ENCODE data around the gene LSAMP. TPM values are rescaled to one million over a fixed set of nuclear protein-coding genes. Genes with fewer than 3 reads are reported as not detected.

LSAMP gene
- polyA plus RNA-seq, 2 of the 4 experiments (the other 2 are of a cell fraction): 0.12 to 0.53 TPM

DNA sequence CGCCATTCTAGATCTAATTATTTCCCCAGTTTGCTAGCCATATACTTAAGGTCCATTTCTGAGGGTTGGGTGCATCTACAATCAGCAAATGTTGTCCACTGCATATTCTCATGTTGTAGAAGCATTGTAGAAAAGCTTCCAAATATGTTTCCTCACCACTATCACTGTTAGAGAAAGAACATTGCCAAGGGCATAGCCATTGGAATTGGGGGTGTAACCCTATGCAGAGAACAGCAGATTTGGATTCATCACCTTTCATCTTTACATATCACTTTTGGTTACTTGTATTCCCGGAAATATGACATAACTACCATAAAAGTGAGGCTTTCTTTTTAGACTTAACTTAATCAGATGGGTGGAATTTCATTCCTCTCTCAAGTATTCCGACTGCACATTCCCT lies 203.6 kb downstream of the LSAMP start:
- CTCF ChIA-PET: interaction anchor here (0.7 kb wide), 1 partner anchor 19 kb away, joined by 3 read pairs; no protein-coding TSS in a partner anchor
- Histone ChIP-seq H3K4me2 (no peak overlapping the region), H3K27ac (no peak overlapping the region), H3K4me1 (no peaks in the 10 kb centered on the region), H3K9me3 (no peaks in the 10 kb centered on the region), H3K4me3 (no peak overlapping the region)
- TF ChIP-seq RAD21 (conservative IDR thresholded peaks at IDR 0.05 in 1 of 2, IDR thresholded peaks at IDR 0.05 in 1 of 2) (no peak), HOXB13 (CRISPR knock-in tag; IDR thresholded peaks at IDR 0.05; ENCODE audit: low read depth) (no peak), MYC (IDR thresholded peaks at IDR 0.05; ENCODE audit: borderline replicate concordance, low read length) (no peak), CHD2 (IDR thresholded peaks at IDR 0.05; ENCODE audit: low read length, partially characterized antibody) (no peak), RCOR1 (IDR thresholded peaks at IDR 0.05; ENCODE audit: low read depth, low read length) (no peak), CHD4 (IDR thresholded peaks at IDR 0.05; ENCODE audit: borderline replicate concordance) (no peak), POLR2A (IDR thresholded peaks at IDR 0.05; ENCODE audit: low read length) (no peak), SREBF2 (IDR thresholded peaks at IDR 0.05) (no peak), FOXS1 (CRISPR knock-in tag; IDR thresholded peaks at IDR 0.05) (no peak), JUN (IDR thresholded peaks at IDR 0.05) (no peak), ESRRA (IDR thresholded peaks at IDR 0.05; ENCODE audit: borderline replicate concordance, low read length) (no peak), CEBPB (IDR thresholded peaks at IDR 0.05) (no peak), KDM1A (IDR thresholded peaks at IDR 0.05; ENCODE audit: low read depth) (no peak), FOSL2 (IDR thresholded peaks at IDR 0.05) (no peak), FOSL2 (CRISPR knock-in tag; IDR thresholded peaks at IDR 0.05) (no peak), NR3C1 (IDR thresholded peaks at IDR 0.05) (no peak)
- TF ChIP-seq, protein P1, sequence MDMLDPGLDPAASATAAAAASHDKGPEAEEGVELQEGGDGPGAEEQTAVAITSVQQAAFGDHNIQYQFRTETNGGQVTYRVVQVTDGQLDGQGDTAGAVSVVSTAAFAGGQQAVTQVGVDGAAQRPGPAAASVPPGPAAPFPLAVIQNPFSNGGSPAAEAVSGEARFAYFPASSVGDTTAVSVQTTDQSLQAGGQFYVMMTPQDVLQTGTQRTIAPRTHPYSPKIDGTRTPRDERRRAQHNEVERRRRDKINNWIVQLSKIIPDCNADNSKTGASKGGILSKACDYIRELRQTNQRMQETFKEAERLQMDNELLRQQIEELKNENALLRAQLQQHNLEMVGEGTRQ (IDR thresholded peaks at IDR 0.05): no peak
- TF ChIP-seq, protein P2, sequence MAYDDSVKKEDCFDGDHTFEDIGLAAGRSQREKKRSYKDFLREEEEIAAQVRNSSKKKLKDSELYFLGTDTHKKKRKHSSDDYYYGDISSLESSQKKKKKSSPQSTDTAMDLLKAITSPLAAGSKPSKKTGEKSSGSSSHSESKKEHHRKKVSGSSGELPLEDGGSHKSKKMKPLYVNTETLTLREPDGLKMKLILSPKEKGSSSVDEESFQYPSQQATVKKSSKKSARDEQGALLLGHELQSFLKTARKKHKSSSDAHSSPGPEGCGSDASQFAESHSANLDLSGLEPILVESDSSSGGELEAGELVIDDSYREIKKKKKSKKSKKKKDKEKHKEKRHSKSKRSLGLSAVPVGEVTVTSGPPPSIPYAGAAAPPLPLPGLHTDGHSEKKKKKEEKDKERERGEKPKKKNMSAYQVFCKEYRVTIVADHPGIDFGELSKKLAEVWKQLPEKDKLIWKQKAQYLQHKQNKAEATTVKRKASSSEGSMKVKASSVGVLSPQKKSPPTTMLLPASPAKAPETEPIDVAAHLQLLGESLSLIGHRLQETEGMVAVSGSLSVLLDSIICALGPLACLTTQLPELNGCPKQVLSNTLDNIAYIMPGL (CRISPR knock-in tag; IDR thresholded peaks at IDR 0.05; ENCODE audit: borderline replicate concordance): no peak
- WGBS (ENCODE audit: missing lambda C conversion rate): 3% methylated on average over 3 of the region's 3 CpGs
- ATAC-seq (no peak), FAIRE-seq (no peak), DNase-seq (ENCODE audit: low read depth in 1 of 2, low spot score in 1 of 2) (no peak)
- POLR2A ChIA-PET: no interaction called here

DNA sequence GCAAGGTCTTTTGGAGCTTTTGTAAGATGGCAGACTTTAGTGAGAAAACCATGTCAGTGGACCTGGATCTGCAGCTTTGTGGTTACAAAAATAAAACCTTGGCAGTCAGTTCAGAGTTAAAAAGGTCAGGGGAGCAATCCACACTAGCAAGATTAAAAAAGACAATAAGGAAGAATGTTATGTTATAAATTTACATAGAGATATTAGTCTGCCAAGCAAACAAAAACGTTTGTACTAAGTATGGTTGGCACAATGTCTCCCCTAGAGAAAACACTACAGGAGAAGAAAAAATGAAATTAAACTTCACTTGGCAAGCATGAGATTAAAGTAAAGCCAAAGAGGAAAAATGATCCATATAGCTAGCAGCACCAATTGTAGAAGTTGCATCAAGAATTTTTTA lies 205.0 kb downstream of the LSAMP start:
- Histone ChIP-seq H3K9me3 (no peaks in the 10 kb centered on the region), H3K4me3 (no peak overlapping the region), H3K4me2 (no peak overlapping the region), H3K27ac (no peak overlapping the region), H3K4me1 (no peaks in the 10 kb centered on the region)
- FAIRE-seq: no peak
- CTCF ChIA-PET: interaction anchor here (0.8 to 1.8 kb wide), 2 partner anchors 9 to 59 kb away, joined by 3 read pairs; no protein-coding TSS in a partner anchor
- no peak for DNase-seq (ENCODE audit: low read depth in 1 of 2, low spot score in 1 of 2)
- TF ChIP-seq, protein P3, sequence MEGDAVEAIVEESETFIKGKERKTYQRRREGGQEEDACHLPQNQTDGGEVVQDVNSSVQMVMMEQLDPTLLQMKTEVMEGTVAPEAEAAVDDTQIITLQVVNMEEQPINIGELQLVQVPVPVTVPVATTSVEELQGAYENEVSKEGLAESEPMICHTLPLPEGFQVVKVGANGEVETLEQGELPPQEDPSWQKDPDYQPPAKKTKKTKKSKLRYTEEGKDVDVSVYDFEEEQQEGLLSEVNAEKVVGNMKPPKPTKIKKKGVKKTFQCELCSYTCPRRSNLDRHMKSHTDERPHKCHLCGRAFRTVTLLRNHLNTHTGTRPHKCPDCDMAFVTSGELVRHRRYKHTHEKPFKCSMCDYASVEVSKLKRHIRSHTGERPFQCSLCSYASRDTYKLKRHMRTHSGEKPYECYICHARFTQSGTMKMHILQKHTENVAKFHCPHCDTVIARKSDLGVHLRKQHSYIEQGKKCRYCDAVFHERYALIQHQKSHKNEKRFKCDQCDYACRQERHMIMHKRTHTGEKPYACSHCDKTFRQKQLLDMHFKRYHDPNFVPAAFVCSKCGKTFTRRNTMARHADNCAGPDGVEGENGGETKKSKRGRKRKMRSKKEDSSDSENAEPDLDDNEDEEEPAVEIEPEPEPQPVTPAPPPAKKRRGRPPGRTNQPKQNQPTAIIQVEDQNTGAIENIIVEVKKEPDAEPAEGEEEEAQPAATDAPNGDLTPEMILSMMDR (IDR thresholded peaks at IDR 0.05): no peak
- no peak for TF ChIP-seq RAD21 (conservative IDR thresholded peaks at IDR 0.05 in 1 of 2, IDR thresholded peaks at IDR 0.05 in 1 of 2)
- TF ChIP-seq ZNF302 (CRISPR knock-in tag; IDR thresholded peaks at IDR 0.05): no peak
- TF ChIP-seq RARB (CRISPR knock-in tag; IDR thresholded peaks at IDR 0.05): no peak
- no peak for TF ChIP-seq EP300 (IDR thresholded peaks at IDR 0.05)
- TF ChIP-seq ESRRA (IDR thresholded peaks at IDR 0.05; ENCODE audit: borderline replicate concordance, low read length): no peak
- no peak for TF ChIP-seq MAFK (IDR thresholded peaks at IDR 0.05; ENCODE audit: partially characterized antibody)
- POLR2A ChIA-PET: no interaction called here
- no peak for ATAC-seq
- 2% methylated on average over 1 of the region's 1 CpG for WGBS (ENCODE audit: missing lambda C conversion rate)
